ENCODE measurements around the gene ASB11. TPM values are rescaled to one million over a fixed set of nuclear protein-coding genes. Genes with fewer than 3 reads are reported as not detected.

ASB11 gene
- total and polyA plus RNA-seq, 11 donors: 14.5 to 246 (median 89.5) TPM

DNA sequence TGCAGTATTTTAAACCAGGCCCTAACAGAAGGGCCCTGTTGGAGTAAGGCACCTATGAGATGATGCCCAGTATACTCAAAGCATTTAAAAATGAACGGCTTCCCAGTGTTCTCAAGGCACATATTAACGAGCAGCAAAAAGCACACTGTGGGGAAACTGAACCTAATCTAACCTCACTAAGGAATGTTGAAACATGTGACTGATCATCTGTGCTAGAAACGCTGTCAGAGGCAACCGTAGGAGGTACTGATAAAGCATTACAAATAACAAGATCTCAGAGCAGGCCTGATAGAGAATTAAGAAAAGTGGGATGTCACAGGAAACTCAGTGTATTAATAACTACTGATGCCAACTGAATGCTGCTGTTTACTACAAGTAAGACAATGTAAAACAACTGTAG is 69.5 kb downstream of the ASB11 start:
- no peak overlapping the region for H3K27ac ChIP-seq
- H3K27me3 ChIP-seq: peaks cover 0 to 15% (median 0%) of the 10 kb centered on the region in 9 donors
- no peaks in the 10 kb centered on the region for H3K9me3 ChIP-seq
- ATAC-seq (no peak), DNase-seq (no peak)
- 38 to 48% (median 44%) methylated on average over 4 of the region's 4 CpGs for WGBS, 4 donors
- no peak overlapping the region for H3K4me3 ChIP-seq
- intact Hi-C loops (cut with DNase I): loop anchor here in 2 of 10 donors (10.0 kb wide), 2 partner anchors 1151 to 1201 kb away; no protein-coding TSS in a partner anchor
- no peaks in the 10 kb centered on the region for H3K36me3 ChIP-seq
- TF ChIP-seq, protein P1, sequence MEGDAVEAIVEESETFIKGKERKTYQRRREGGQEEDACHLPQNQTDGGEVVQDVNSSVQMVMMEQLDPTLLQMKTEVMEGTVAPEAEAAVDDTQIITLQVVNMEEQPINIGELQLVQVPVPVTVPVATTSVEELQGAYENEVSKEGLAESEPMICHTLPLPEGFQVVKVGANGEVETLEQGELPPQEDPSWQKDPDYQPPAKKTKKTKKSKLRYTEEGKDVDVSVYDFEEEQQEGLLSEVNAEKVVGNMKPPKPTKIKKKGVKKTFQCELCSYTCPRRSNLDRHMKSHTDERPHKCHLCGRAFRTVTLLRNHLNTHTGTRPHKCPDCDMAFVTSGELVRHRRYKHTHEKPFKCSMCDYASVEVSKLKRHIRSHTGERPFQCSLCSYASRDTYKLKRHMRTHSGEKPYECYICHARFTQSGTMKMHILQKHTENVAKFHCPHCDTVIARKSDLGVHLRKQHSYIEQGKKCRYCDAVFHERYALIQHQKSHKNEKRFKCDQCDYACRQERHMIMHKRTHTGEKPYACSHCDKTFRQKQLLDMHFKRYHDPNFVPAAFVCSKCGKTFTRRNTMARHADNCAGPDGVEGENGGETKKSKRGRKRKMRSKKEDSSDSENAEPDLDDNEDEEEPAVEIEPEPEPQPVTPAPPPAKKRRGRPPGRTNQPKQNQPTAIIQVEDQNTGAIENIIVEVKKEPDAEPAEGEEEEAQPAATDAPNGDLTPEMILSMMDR (IDR thresholded peaks at IDR 0.05): no peak
- no peaks in the 10 kb centered on the region for H3K4me1 ChIP-seq

DNA sequence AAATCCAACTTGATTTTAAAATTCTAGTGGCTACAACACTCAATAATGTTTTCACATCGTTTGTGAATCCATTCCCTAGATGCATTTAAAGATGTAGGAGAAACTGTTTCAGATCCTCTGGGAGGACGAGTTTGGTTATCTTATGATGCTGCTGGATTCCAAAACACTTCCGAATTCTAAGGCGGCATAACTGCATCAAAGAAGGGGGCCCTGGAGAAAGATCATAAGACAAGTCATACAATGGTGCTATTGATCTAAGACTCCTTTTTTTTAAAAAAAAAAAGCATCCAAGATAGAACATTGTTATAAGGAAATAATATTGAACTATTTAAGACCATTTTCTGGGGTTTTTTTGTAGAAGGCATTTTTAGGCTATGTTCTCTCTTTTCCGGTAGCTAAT is 71.0 kb downstream of the ASB11 start:
- intact Hi-C loops (cut with DNase I): loop anchor here in 8 of 10 donors (5.0 to 10.0 kb wide), 5 partner anchors 1147 to 1207 kb away; no protein-coding TSS in a partner anchor
- TF ChIP-seq, protein P1 (IDR thresholded peaks at IDR 0.05): no peak
- no peak for TF ChIP-seq POLR2A (IDR thresholded peaks at IDR 0.05)
- DNase-seq (no peak), ATAC-seq (no peak)
- Histone ChIP-seq H3K36me3 (no peaks in the 10 kb centered on the region), H3K27me3 (peaks cover 0 to 13% (median 0%) of the 10 kb centered on the region in 9 donors), H3K4me3 (no peak overlapping the region), H3K4me1 (no peaks in the 10 kb centered on the region), H3K9me3 (no peaks in the 10 kb centered on the region), H3K27ac (no peak overlapping the region)
- WGBS, 4 donors: 63 to 80% (median 72%) methylated on average over 5 of the region's 5 CpGs

GRCh38 chrX:15242899-15243555 is 72.4 kb downstream of the ASB11 start:
- Histone ChIP-seq H3K9me3 (no peaks in the 10 kb centered on the region), H3K27me3 (peaks cover 0 to 13% (median 0%) of the 10 kb centered on the region in 9 donors), H3K4me3 (no peak overlapping the region), H3K27ac (no peak overlapping the region), H3K4me1 (no peaks in the 10 kb centered on the region), H3K36me3 (no peaks in the 10 kb centered on the region)
- DNase-seq (peak in 1 of 5 donors; percentile 6), ATAC-seq (no peak)
- 15 to 30% (median 22%) methylated on average over 5 of the region's 5 CpGs for WGBS, 4 donors
- intact Hi-C loops (cut with DNase I): loop anchor here in 8 of 10 donors (5.0 to 10.0 kb wide), 5 partner anchors 1146 to 1206 kb away; no protein-coding TSS in a partner anchor
- TF ChIP-seq, protein P1 (IDR thresholded peaks at IDR 0.05): peak; percentile 17 to 64 (median 49)
- TF ChIP-seq POLR2A (IDR thresholded peaks at IDR 0.05): no peak

- H3K27ac ChIP-seq: no peak overlapping the region
- H3K27me3 ChIP-seq: peaks cover 0 to 5% (median 0%) of the 10 kb centered on the region in 9 donors
- TF ChIP-seq, protein P1 (IDR thresholded peaks at IDR 0.05): no peak
- TF ChIP-seq POLR2A (IDR thresholded peaks at IDR 0.05): no peak
- 30 to 54% (median 48%) methylated on average over 3 of the region's 3 CpGs for WGBS, 4 donors
- H3K4me1 ChIP-seq: no peaks in the 10 kb centered on the region
- ATAC-seq (no peak), DNase-seq (no peak)
- no peaks in the 10 kb centered on the region for H3K9me3 ChIP-seq
- intact Hi-C loops (cut with DNase I): loop anchor here in 8 of 10 donors (5.0 to 10.0 kb wide), 5 partner anchors 1144 to 1204 kb away; no protein-coding TSS in a partner anchor
- H3K36me3 ChIP-seq: no peaks in the 10 kb centered on the region
- no peak overlapping the region for H3K4me3 ChIP-seq
Observed at GRCh38 chrX:15241301-15241700, 74.1 kb downstream of the ASB11 start.
